Measurements from ENCODE around the gene MYOZ2. TPM values are rescaled to one million over a fixed set of nuclear protein-coding genes. Genes with fewer than 3 reads are reported as not detected.

MYOZ2 gene
- total RNA-seq, 1 donor from 2014 or later: not detected

GRCh38 chr4:119189638-119190037 is 54.0 kb downstream of the MYOZ2 start:
- H3K4me3 Mint-ChIP-seq: no peak overlapping the region
- no peaks in the 10 kb centered on the region for H3K4me1 ChIP-seq
- H4K20me1 ChIP-seq (ENCODE audit: low read depth): no peaks in the 10 kb centered on the region
- peaks cover 8% of the 10 kb centered on the region for H3K4me1 Mint-ChIP-seq
- TF ChIP-seq EZH2 (IDR thresholded peaks at IDR 0.05) (no peak), CTCF (IDR thresholded peaks at IDR 0.05) (no peak), EZH2phosphoT487 (IDR thresholded peaks at IDR 0.05) (no peak)
- H3K4me2 ChIP-seq: no peak overlapping the region
- H3K36me3 Mint-ChIP-seq: no peaks in the 10 kb centered on the region
- no peak overlapping the region for H3K27ac ChIP-seq
- no peak for DNase-seq (ENCODE audit: low spot score)
- no peaks in the 10 kb centered on the region for H3K27me3 Mint-ChIP-seq (ENCODE audit: insufficient read depth, low read depth)
- no peaks in the 10 kb centered on the region for H3K27me3 ChIP-seq
- H3K4me3 ChIP-seq: no peak overlapping the region
- H3K9me3 ChIP-seq (ENCODE audit: low read depth): no peaks in the 10 kb centered on the region
- no peaks in the 10 kb centered on the region for H3K36me3 ChIP-seq
- no peaks in the 10 kb centered on the region for H3K79me2 ChIP-seq (ENCODE audit: low read depth)
- no peak overlapping the region for H3K9ac ChIP-seq
- H3F3A ChIP-seq (ENCODE audit: low read depth): no peaks in the 10 kb centered on the region
- H2AFZ ChIP-seq (replicated peaks): no peak overlapping the region
- no peaks in the 10 kb centered on the region for H3K9me3 Mint-ChIP-seq
- no peak overlapping the region for H3K27ac Mint-ChIP-seq

- Mint-ChIP-seq H3K27me3 (ENCODE audit: insufficient read depth, low read depth) (no peaks in the 10 kb centered on the region), H3K9me3 (no peaks in the 10 kb centered on the region), H3K4me1 (peaks cover 7% of the 10 kb centered on the region), H3K27ac (no peak overlapping the region), H3K36me3 (no peaks in the 10 kb centered on the region), H3K4me3 (no peak overlapping the region)
- Histone ChIP-seq H3K4me3 (no peak overlapping the region), H2AFZ (replicated peaks) (no peak overlapping the region), H4K20me1 (ENCODE audit: low read depth) (no peaks in the 10 kb centered on the region), H3K9ac (no peak overlapping the region), H3K79me2 (ENCODE audit: low read depth) (no peaks in the 10 kb centered on the region), H3K4me1 (no peaks in the 10 kb centered on the region), H3K27me3 (no peaks in the 10 kb centered on the region), H3K36me3 (no peaks in the 10 kb centered on the region), H3K9me3 (ENCODE audit: low read depth) (no peaks in the 10 kb centered on the region), H3F3A (ENCODE audit: low read depth) (no peaks in the 10 kb centered on the region), H3K27ac (no peak overlapping the region), H3K4me2 (no peak overlapping the region)
- DNase-seq (ENCODE audit: low spot score): no peak
- TF ChIP-seq EZH2 (IDR thresholded peaks at IDR 0.05) (no peak), EZH2phosphoT487 (IDR thresholded peaks at IDR 0.05) (no peak), CTCF (IDR thresholded peaks at IDR 0.05) (no peak)
These were observed 54.7 kb downstream of the MYOZ2 start for GRCh38 chr4:119190354-119190753.

- H3K9me3 Mint-ChIP-seq: peaks cover 2% of the 10 kb centered on the region
- no peak for TF ChIP-seq EZH2phosphoT487 (IDR thresholded peaks at IDR 0.05)
- TF ChIP-seq EZH2 (IDR thresholded peaks at IDR 0.05): no peak
- no peak for TF ChIP-seq CTCF (IDR thresholded peaks at IDR 0.05)
- no peak overlapping the region for H3K27ac ChIP-seq
- no peaks in the 10 kb centered on the region for H3K9me3 ChIP-seq (ENCODE audit: low read depth)
- no peak for DNase-seq (ENCODE audit: low spot score)
- H3F3A ChIP-seq (ENCODE audit: low read depth): no peaks in the 10 kb centered on the region
- peaks cover 7% of the 10 kb centered on the region for H3K4me1 Mint-ChIP-seq
- H3K36me3 Mint-ChIP-seq: no peaks in the 10 kb centered on the region
- H3K4me2 ChIP-seq: no peak overlapping the region
- no peaks in the 10 kb centered on the region for H3K36me3 ChIP-seq
- no peak overlapping the region for H3K4me3 Mint-ChIP-seq
- H4K20me1 ChIP-seq (ENCODE audit: low read depth): no peaks in the 10 kb centered on the region
- no peaks in the 10 kb centered on the region for H3K27me3 Mint-ChIP-seq (ENCODE audit: insufficient read depth, low read depth)
- no peak overlapping the region for H3K4me3 ChIP-seq
- no peak overlapping the region for H2AFZ ChIP-seq (replicated peaks)
- H3K79me2 ChIP-seq (ENCODE audit: low read depth): no peaks in the 10 kb centered on the region
- H3K4me1 ChIP-seq: no peaks in the 10 kb centered on the region
- no peak overlapping the region for H3K27ac Mint-ChIP-seq
- H3K27me3 ChIP-seq: no peaks in the 10 kb centered on the region
- H3K9ac ChIP-seq: no peak overlapping the region
These were observed 55.9 kb downstream of the MYOZ2 start for GRCh38 chr4:119191505-119191904.
